ENCODE data around the gene EFL1.

GRCh38 chr15:82306791-82307713 is 44.5 kb upstream of the EFL1 start:
- no peak for TF ChIP-seq CTCF (conservative IDR thresholded peaks at IDR 0.05; ENCODE audit: low read depth, low read length)
- no peak for TF ChIP-seq SMC3 (IDR thresholded peaks at IDR 0.05; ENCODE audit: low read depth, low read length)
- no peak for TF ChIP-seq POLR2A (IDR thresholded peaks at IDR 0.05; ENCODE audit: low read depth, low read length)
- no peak for TF ChIP-seq MAFK (IDR thresholded peaks at IDR 0.05; ENCODE audit: low read depth, low read length)
- no peak for TF ChIP-seq RFX5 (IDR thresholded peaks at IDR 0.05; ENCODE audit: low read depth, low read length)
- TF ChIP-seq CHD1 (IDR thresholded peaks at IDR 0.05; ENCODE audit: low read depth, low read length) = no peak
- no peak for TF ChIP-seq MAZ (IDR thresholded peaks at IDR 0.05; ENCODE audit: borderline replicate concordance, low read depth, low read length)
- no peak for TF ChIP-seq ELK1 (IDR thresholded peaks at IDR 0.05; ENCODE audit: borderline replicate concordance, low read depth, low read length)
- TF ChIP-seq FOS (IDR thresholded peaks at IDR 0.05; ENCODE audit: low read depth, low read length) = no peak
- no peak for TF ChIP-seq RCOR1 (IDR thresholded peaks at IDR 0.05; ENCODE audit: insufficient replicate concordance, low read length)
- TF ChIP-seq NFE2L2 (IDR thresholded peaks at IDR 0.05; ENCODE audit: low read depth, low read length) = no peak
- no peak for TF ChIP-seq MXI1 (IDR thresholded peaks at IDR 0.05; ENCODE audit: borderline replicate concordance, low read depth, low read length)
- no peak for TF ChIP-seq RAD21 (IDR thresholded peaks at IDR 0.05; ENCODE audit: low read length)
- TF ChIP-seq CEBPB (IDR thresholded peaks at IDR 0.05; ENCODE audit: low read depth, low read length) = no peak
